Activated B cell treated with CpG ODN at 0.5 μM for 24 hours (primary cell): ENCODE measurements around the gene NPHP4. TPM values are rescaled to one million over a fixed set of nuclear protein-coding genes. Genes with fewer than 3 reads are reported as not detected.

Experiments used
- ATAC-seq: fragments of 200-7000 bp; cut with Tn5 transposase; one replicate; pipeline ENCODE4 v1.10.0; 2021; ENCODE audit warnings: low read depth, mild to moderate bottlenecking, moderate library complexity
- CTCF ChIA-PET: fragments of 350-600 bp; sonication (Branson Sonifier 250); formaldehyde crosslinking; loops from one replicate; lab custom pipeline; 2021; ENCODE audit warnings: antibody characterized with exemption; lab: Charles Lee
- POLR2A ChIA-PET: fragments of 350-600 bp; sonication (Branson Sonifier 250); formaldehyde crosslinking; loops from one replicate; lab custom pipeline; 2021; ENCODE audit warnings: antibody characterized with exemption; lab: Charles Lee
- DNase-seq: peaks from one replicate; pipeline ENCODE4 v3.0.0; 2022
- H3K27ac Mint-ChIP-seq: one replicate; pipeline ENCODE4 v1.8.0; 2020; ENCODE audit warnings: mixed read lengths
- H3K27me3 Mint-ChIP-seq: one replicate; pipeline ENCODE4 v1.8.0; 2021; ENCODE audit warnings: mixed read lengths
- H3K36me3 Mint-ChIP-seq: one replicate; pipeline ENCODE4 v1.8.0; 2021; ENCODE audit warnings: low read depth, mixed read lengths
- H3K4me1 Mint-ChIP-seq: one replicate; pipeline ENCODE4 v1.8.0; 2021; ENCODE audit warnings: mixed read lengths
- H3K4me3 Mint-ChIP-seq: one replicate; pipeline ENCODE4 v1.8.0; 2020; ENCODE audit warnings: mild to moderate bottlenecking, mixed read lengths
- H3K9me3 Mint-ChIP-seq: one replicate; pipeline ENCODE4 v1.8.0; 2020; ENCODE audit warnings: mixed read lengths
- CTCF ChIP-seq: fragments of 200-600 bp; IDR thresholded peaks from one replicate; pipeline ENCODE4 v1.8.0; 2022; ENCODE audit warnings: antibody characterized with exemption, mild to moderate bottlenecking
- intact Hi-C: fragments of 100-400 bp; cut with micrococcal nuclease; formaldehyde crosslinking; loops from one replicate; pipeline ENCODE4 v1.15.1; 2024
- total RNA-seq: library from RNA; stranded (reverse); gene quantifications from 2 replicates; pipeline ENCODE4 v1.2.3, GENCODE V29; 2022

The NPHP4 gene
- total RNA-seq, 1 donor from 2014 or later: 8.0 TPM

- ChIA-PET CTCF (no interaction called here), POLR2A (no interaction called here)
- H3K4me1 Mint-ChIP-seq: peaks cover 4% of the 10 kb centered on the region
- no peaks in the 10 kb centered on the region for H3K36me3 Mint-ChIP-seq
- DNase-seq (no peak), ATAC-seq (no peak)
- H3K9me3 Mint-ChIP-seq: no peaks in the 10 kb centered on the region
- no peak overlapping the region for H3K4me3 Mint-ChIP-seq
- TF ChIP-seq CTCF: no peak
- H3K27me3 Mint-ChIP-seq: no peaks in the 10 kb centered on the region
- intact Hi-C loops: no loop called here
- H3K27ac Mint-ChIP-seq: no peak overlapping the region
Observed at GRCh38 chr1:5911871-5912271, 80.4 kb downstream of the NPHP4 start.

GRCh38 chr1:5911157-5911556 lies 81.1 kb downstream of the NPHP4 start:
- intact Hi-C loops: no loop called here
- ATAC-seq (no peak), DNase-seq (no peak)
- Mint-ChIP-seq H3K36me3 (no peaks in the 10 kb centered on the region), H3K9me3 (no peaks in the 10 kb centered on the region), H3K4me1 (peaks cover 4% of the 10 kb centered on the region), H3K4me3 (no peak overlapping the region), H3K27me3 (no peaks in the 10 kb centered on the region), H3K27ac (no peak overlapping the region)
- no peak for TF ChIP-seq CTCF
- ChIA-PET POLR2A (no interaction called here), CTCF (no interaction called here)

- DNase-seq (no peak), ATAC-seq (no peak)
- Mint-ChIP-seq H3K27me3 (no peaks in the 10 kb centered on the region), H3K4me1 (peaks cover 1% of the 10 kb centered on the region), H3K27ac (no peak overlapping the region), H3K4me3 (no peak overlapping the region), H3K9me3 (no peaks in the 10 kb centered on the region), H3K36me3 (no peaks in the 10 kb centered on the region)
- CTCF ChIA-PET: interaction anchor here (1.1 kb wide), 1 partner anchor 8 kb away, joined by 3 read pairs; no protein-coding TSS in a partner anchor
- no peak for TF ChIP-seq CTCF
- intact Hi-C loops: no loop called here
- POLR2A ChIA-PET: no interaction called here
Observed at GRCh38 chr1:5910666-5911065, 81.6 kb downstream of the NPHP4 start.

GRCh38 chr1:5910276-5910620 lies 82.0 kb downstream of the NPHP4 start:
- Mint-ChIP-seq H3K27ac (no peak overlapping the region), H3K27me3 (no peaks in the 10 kb centered on the region), H3K4me3 (no peak overlapping the region), H3K36me3 (no peaks in the 10 kb centered on the region), H3K4me1 (no peaks in the 10 kb centered on the region), H3K9me3 (no peaks in the 10 kb centered on the region)
- DNase-seq (no peak), ATAC-seq (no peak)
- ChIA-PET POLR2A (no interaction called here), CTCF (interaction anchor here (1.1 kb wide), 1 partner anchor 8 kb away, joined by 3 read pairs; no protein-coding TSS in a partner anchor)
- intact Hi-C loops: no loop called here
- TF ChIP-seq CTCF: no peak

- no peaks in the 10 kb centered on the region for H3K4me1 Mint-ChIP-seq
- no peak for TF ChIP-seq CTCF
- peaks cover 2% of the 10 kb centered on the region for H3K36me3 Mint-ChIP-seq
- CTCF ChIA-PET: interaction anchor here (1.1 kb wide), 1 partner anchor 9 kb away, joined by 3 read pairs; no protein-coding TSS in a partner anchor
- ATAC-seq: no peak
- POLR2A ChIA-PET: no interaction called here
- intact Hi-C loops: no loop called here
- no peaks in the 10 kb centered on the region for H3K27me3 Mint-ChIP-seq
- H3K4me3 Mint-ChIP-seq: no peak overlapping the region
- DNase-seq: no peak
- H3K27ac Mint-ChIP-seq: no peak overlapping the region
- no peaks in the 10 kb centered on the region for H3K9me3 Mint-ChIP-seq
Observed at GRCh38 chr1:5909576-5910275, 82.5 kb downstream of the NPHP4 start.
